ENCODE results near the gene SLC10A4. TPM values are rescaled to one million over a fixed set of nuclear protein-coding genes. Genes with fewer than 3 reads are reported as not detected.

Gene SLC10A4
- total and polyA plus RNA-seq, 2 of the 8 experiments (the other 6 are each of a cell fraction or from before 2014, with no cell fraction given): 4.5 to 5.6 TPM

- TF ChIP-seq CHD7 (IDR thresholded peaks at IDR 0.05; ENCODE audit: insufficient replicate concordance, low read length): no peak
- no peak for TF ChIP-seq ASH2L (IDR thresholded peaks at IDR 0.05; ENCODE audit: low read length)
- no peak for TF ChIP-seq MAFK (IDR thresholded peaks at IDR 0.05; ENCODE audit: low read depth, low read length)
- TF ChIP-seq EZH2 (IDR thresholded peaks at IDR 0.05; ENCODE audit: low read depth, low read length, severe bottlenecking): no peak
- TF ChIP-seq ATF3 (IDR thresholded peaks at IDR 0.05; ENCODE audit: insufficient read depth, low read depth, low read length): no peak
- no peak for TF ChIP-seq SIN3A (conservative IDR thresholded peaks at IDR 0.05 in 1 of 2, IDR thresholded peaks at IDR 0.05 in 1 of 2; ENCODE audit: low read depth in 1 of 2, low read length in 2 of 2)
- TF ChIP-seq CEBPB (IDR thresholded peaks at IDR 0.05; ENCODE audit: low read depth, low read length): no peak
- no peak for TF ChIP-seq CBX8 (IDR thresholded peaks at IDR 0.05; ENCODE audit: borderline replicate concordance, low read depth, low read length)
- TF ChIP-seq CHD2 (IDR thresholded peaks at IDR 0.05; ENCODE audit: low read length): no peak
- no peak for TF ChIP-seq TBP (IDR thresholded peaks at IDR 0.05; ENCODE audit: low read depth, low read length)
- TF ChIP-seq EGR1 (IDR thresholded peaks at IDR 0.05; ENCODE audit: borderline replicate concordance, low read depth, low read length): no peak
- TF ChIP-seq SAP30 (IDR thresholded peaks at IDR 0.05; ENCODE audit: insufficient read depth, insufficient replicate concordance, low read length): no peak
Observed at GRCh38 chr4:48472794-48473193, 10.3 kb upstream of the SLC10A4 start (continued).
